Fibroblast of skin of left biceps (primary cell): ENCODE measurements around the gene KRTAP9-6.
"Not testable (repeated sequence)": the region's sequence is repeated elsewhere in the genome, so short reads cannot be mapped to it uniquely, and the experiment has no call there.

Source experiments
- DNase-seq, 2 experiments: peaks; one replicate each; pipeline ENCODE4 v3.0.0-alpha.2; 2013; ENCODE audit warnings: low read depth in 2 of 2

The KRTAP9-6 gene

GRCh38 chr17:41265078-41265477, at the start of gene KRTAP9-6:
TSS of gene KRTAP9-6 (plus strand) at chr17:41265378. CDS start at chr17:41265378, 0 bp downstream.
- no peak for DNase-seq

GRCh38 chr17:41215681-41216080, 49.5 kb upstream of the KRTAP9-6 start:
- DNase-seq, result no peak

GRCh38 chr17:41223821-41224220, 41.4 kb upstream of the KRTAP9-6 start:
- DNase-seq, result no peak

- no peak for DNase-seq
Observed at GRCh38 chr17:41226051-41226450, 39.1 kb upstream of the KRTAP9-6 start.

- DNase-seq, result not testable (repeated sequence)
Observed at GRCh38 chr17:41226598-41227095, 38.5 kb upstream of the KRTAP9-6 start, which contains the start of gene KRTAP9-2. TSS of gene KRTAP9-2 (plus strand) at chr17:41226648. CDS start at chr17:41226655, 7 bp downstream.

- DNase-seq, result no peak
Observed at GRCh38 chr17:41230094-41230493, 35.1 kb upstream of the KRTAP9-6 start.

GRCh38 chr17:41231731-41232130, 33.4 kb upstream of the KRTAP9-6 start:
- no peak for DNase-seq

- DNase-seq, result not testable (repeated sequence)
Observed at GRCh38 chr17:41232399-41233105, 32.6 kb upstream of the KRTAP9-6 start, which contains the start of gene KRTAP9-3. TSS of gene KRTAP9-3 (plus strand) at chr17:41232449. CDS start at chr17:41232502, 53 bp downstream.

GRCh38 chr17:41237116-41237515, 28.1 kb upstream of the KRTAP9-6 start:
- not testable (repeated sequence) for DNase-seq

- not testable (repeated sequence) for DNase-seq
Observed at GRCh38 chr17:41237949-41238437, 27.2 kb upstream of the KRTAP9-6 start, which contains the start of gene KRTAP9-8. TSS of gene KRTAP9-8 (plus strand) at chr17:41237999. CDS start at chr17:41238052, 53 bp downstream.

GRCh38 chr17:41246995-41247787, 18.0 kb upstream of the KRTAP9-6 start:
- not testable (repeated sequence) for DNase-seq

GRCh38 chr17:41249637-41250240, 15.4 kb upstream of the KRTAP9-6 start, which contains the start of gene KRTAP9-4:
TSS of gene KRTAP9-4 (plus strand) at chr17:41249687. CDS start at chr17:41249721, 34 bp downstream.
- not testable (repeated sequence) for DNase-seq

- no peak for DNase-seq
Observed at GRCh38 chr17:41251261-41251660, 13.9 kb upstream of the KRTAP9-6 start.

GRCh38 chr17:41254861-41255260, 10.3 kb upstream of the KRTAP9-6 start:
- DNase-seq, result no peak

- not testable (repeated sequence) for DNase-seq
Observed at GRCh38 chr17:41255381-41256290, 9.5 kb upstream of the KRTAP9-6 start, which contains the start of gene KRTAP9-9. TSS of gene KRTAP9-9 (plus strand) at chr17:41255384.

GRCh38 chr17:41256291-41256685, 8.9 kb upstream of the KRTAP9-6 start:
- DNase-seq, result peak; percentile 33 to 45

- no peak for DNase-seq
Observed at GRCh38 chr17:41258406-41258805, 6.8 kb upstream of the KRTAP9-6 start.

GRCh38 chr17:41263212-41263611, 2.0 kb upstream of the KRTAP9-6 start:
- no peak for DNase-seq

GRCh38 chr17:41264599-41264998, 579 bp upstream of the KRTAP9-6 start:
- DNase-seq, result no peak

GRCh38 chr17:41267711-41268110, 2.5 kb downstream of the KRTAP9-6 start:
- no peak for DNase-seq
